Fibroblast of lung (primary cell): ENCODE results near the gene PCLO.

Experiments
- CTCF ChIP-seq, 2 donors: IDR thresholded peaks in 1 of 2; conservative IDR thresholded peaks in 1 of 2; 1 replicate in 1 of 2; 2 replicates in 1 of 2; pipeline ENCODE4 v1.5.1; 2011 to 2012; ENCODE audit warnings: low read length in 2 of 2, control low read depth in 1 of 2, inconsistent platforms in 1 of 2, low read depth in 1 of 2, mild to moderate bottlenecking in 1 of 2
- EZH2 ChIP-seq: IDR thresholded peaks from 2 replicates; pipeline ENCODE4 v1.5.1; 2012; ENCODE audit warnings: low read length, control low read depth, mild to moderate bottlenecking; ENCODE audit errors: missing control alignments

- TF ChIP-seq CTCF (conservative IDR thresholded peaks at IDR 0.05 in 1 of 2, IDR thresholded peaks at IDR 0.05 in 1 of 2; ENCODE audit: low read depth in 1 of 2, low read length in 2 of 2) (no peak), EZH2 (no peak)
Observed at GRCh38 chr7:83038787-83039186, 123.9 kb downstream of the PCLO start.
